ENCODE data around the gene PBX3.
"Not testable (repeated sequence)": the region's sequence is repeated elsewhere in the genome, so short reads cannot be mapped to it uniquely, and the experiment has no call there.

Gene PBX3

DNA sequence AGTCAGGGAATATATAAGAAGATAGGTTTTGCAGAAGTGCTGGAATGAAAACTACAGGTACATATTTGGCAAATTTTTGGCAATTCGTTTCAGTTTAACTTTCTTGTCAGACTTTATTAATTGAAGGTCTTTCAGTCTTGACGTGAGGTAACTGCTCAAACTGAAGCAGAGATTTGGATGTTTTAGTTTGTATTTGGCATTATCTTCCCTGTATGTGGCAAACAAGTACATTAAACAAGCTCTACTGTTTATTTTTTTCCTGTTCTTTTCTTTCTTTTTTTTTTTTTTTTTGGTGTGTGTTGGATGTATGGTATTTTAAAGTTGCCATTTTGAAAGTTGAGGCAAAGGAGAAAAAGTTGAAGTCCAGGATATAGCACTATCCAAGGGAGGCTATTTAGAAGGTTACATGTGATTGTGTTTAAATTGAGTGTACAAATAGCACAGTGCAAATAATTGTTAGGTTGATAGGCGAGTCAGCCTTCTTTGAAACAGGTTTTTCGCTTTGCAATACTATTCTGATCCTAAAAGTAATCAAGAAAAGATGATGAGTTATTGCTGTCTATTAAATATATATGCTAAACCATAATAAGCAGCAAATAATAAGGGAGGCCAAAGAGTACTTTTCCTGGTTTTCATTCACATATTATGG is 2.2 kb downstream of the PBX3 start:
- no peak for DNase-seq

DNA sequence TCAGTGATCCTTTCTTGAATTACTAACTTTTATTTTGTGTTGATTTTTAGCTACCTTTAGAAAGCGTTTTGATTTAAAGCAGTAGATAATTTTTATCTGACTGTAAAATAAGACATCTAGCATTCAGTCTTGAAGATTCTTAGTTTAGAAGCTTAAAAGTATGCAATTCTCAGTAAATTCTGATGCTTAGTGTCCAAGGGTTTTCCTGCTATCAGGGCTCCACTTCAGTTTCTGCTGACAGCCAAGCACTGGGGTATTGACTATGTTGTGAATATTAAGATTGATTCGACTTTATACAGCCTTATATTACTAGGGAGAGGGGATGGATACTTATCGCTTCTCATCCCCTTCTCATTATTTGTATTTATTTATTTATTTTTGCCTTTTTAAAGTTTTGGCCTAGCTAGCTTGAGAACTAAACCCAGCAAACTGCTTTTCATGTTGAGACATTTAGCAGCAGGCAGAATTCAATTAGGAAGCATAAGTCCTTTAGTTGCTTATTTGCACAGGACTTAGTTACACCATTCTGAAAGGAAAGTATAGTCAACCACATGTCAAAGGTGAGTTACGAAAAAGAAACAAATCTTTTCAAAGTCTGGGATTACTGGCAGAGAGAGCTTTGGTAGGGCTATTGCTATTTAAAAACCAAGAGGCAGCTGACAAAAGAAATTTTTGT is 2.9 kb downstream of the PBX3 start:
- no peak for DNase-seq

GRCh38 chr9:125750627-125751011 is 3.4 kb downstream of the PBX3 start:
- DNase-seq, result no peak

- no peak for DNase-seq
These were observed 5.0 kb downstream of the PBX3 start for GRCh38 chr9:125752070-125752628.

GRCh38 chr9:125754096-125754495 is 6.9 kb downstream of the PBX3 start:
- DNase-seq, result no peak

- no peak for DNase-seq
These were observed 8.2 kb downstream of the PBX3 start for GRCh38 chr9:125755340-125755739.

- DNase-seq, result no peak
These were observed 9.3 kb downstream of the PBX3 start for GRCh38 chr9:125756518-125756917.

DNA sequence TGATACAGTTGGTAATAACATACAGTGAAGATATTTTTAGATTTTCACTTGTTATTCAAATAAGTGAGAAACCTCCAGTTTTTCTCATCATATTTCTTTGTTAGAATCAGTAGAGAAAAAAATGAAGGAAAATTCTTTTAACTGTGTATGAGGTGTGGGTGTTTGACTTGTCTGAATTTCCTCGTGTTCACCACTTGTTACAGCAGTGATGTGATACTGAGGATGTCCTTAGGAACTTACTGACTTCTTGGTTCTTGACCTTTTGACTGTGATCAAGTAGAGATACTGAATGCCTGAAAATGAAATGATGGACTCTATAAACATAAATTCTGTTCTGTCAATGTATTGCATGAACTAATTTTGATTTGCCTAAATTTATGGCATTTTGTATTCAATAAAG is 10.7 kb downstream of the PBX3 start:
- no peak for DNase-seq

DNA sequence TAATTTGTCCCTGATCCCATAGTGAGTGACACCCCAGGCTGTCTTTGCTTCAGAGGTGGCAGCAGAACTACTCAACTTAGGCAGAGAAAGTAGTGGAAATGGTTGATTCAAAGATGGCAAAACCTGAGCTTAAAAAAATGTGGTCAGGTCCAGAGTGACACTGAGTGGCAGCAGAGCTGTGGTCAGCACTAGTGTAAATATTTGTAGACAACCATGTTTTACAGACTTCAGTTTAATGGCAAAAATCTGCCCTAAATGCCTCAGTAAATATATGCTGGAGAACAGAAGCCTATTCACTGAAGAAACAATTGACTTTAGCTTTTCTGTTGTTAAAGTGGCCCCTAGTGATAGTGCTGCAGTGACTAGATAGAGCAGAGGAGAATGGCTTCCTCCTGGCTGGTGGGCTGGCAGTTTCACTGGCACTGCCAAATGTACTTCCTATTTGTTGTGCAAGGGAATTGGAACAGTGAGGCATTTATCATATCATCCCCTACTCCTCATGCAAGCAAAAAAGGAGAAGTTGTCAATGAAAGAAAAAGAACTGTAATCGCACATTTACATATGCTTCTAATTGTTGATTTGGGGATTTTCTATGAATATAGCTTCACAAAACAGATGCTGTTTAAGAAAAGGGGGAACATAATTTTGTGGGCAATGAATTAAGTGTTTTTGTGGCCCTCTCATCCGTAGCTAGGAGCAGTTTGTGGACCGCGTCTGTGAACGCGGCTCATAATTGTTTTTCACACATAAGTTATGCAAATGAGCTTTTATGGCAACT is 12.0 kb downstream of the PBX3 start:
- no peak for DNase-seq

- DNase-seq, result peak; percentile 37
These were observed 12.6 kb downstream of the PBX3 start for GRCh38 chr9:125759764-125760129.

- DNase-seq, result no peak
These were observed 13.4 kb downstream of the PBX3 start for GRCh38 chr9:125760537-125760936.

- no peak for DNase-seq
These were observed 14.7 kb downstream of the PBX3 start for GRCh38 chr9:125761676-125762450.

DNA sequence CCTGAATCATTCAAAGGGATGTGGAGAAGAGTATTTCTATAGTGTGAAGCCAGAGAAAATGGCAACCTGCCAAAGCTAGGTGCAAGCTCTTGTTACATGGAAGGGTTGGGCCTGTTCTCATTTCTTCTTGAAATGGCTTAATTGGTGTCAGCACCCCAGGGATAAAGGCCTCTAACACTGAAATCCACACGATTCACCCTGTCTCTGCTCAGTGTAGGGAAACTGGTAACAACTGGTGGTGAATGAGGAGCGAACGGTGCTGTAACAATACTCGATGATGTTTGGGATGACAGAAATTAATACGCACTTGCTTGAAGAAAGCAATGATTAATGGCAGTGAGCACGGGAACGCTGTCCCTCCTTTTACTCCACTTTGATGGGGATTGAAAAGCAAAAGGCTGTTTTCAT is 16.2 kb downstream of the PBX3 start:
- peak; percentile 96 for DNase-seq

DNA sequence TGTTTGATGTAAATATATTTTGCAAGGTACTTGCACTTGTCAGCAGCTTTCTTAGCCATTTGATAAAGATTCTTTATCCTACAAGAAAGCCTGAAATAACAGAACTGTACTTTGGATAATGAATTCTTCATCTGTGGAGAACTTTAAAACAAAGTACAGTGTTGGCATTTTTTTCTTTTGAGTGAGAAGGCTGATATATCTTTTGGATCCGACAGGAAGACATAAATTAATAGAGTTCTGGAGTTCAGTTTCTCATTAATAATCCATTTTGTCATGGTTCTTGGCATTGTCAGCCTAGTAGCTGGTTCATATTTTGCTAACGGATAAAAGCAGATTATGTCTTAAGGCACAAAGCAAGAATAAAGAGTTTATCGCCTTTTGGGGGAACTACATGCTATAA is 17.0 kb downstream of the PBX3 start:
- no peak for DNase-seq

DNA sequence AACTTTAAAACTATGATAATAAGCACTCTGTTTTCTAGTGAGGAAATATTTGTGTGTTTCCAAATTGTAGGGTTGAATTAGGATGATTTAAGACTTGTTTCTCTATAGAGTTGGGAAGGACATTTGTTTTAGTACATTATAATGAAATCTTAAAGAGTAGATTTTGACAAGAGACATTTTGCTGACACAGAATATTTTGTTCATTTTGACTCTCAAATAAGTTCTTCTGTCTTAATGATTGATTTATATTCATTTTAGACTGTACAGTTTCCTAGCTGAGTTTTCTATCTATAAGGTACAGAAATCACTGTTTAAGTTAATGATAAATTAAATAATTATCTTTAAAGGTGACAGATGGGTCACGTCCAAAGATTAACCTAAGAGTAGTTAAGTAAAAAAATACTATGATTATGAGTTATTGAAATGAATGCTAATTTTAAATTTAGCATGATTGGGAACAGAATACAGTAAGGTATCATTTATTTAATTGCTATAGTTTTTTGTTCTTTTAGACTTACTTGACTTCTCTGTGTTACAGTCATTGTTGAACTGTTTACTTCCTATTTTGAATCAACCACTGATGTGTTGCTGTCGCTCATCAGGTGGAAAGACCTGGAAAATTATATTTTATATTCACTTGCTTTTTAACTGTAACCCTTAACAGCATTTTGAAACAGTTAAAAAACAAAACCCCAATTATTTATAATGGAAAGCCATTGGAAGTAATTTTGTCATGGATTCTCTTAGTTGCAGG is 19.5 kb downstream of the PBX3 start:
- no peak for DNase-seq

DNA sequence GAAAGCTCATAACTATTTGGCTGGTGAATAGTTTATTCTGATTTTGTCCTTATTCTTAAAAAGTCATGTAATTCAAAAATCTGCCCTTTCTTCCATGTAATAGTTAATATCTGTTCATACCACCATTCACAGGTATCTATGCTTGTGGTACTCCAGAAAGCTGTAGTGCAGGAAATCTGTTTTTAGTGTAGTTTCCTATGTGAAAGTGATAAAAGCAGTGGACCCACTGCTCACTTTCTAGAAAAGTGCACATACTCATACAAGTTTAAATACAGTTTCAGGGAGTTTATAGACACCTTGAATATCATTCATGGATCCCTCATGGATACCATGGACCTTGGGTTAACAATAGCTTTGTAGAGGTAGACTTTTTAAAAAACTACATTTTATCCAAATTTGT is 20.2 kb downstream of the PBX3 start:
- DNase-seq, result no peak

GRCh38 chr9:125768803-125769202 is 21.6 kb downstream of the PBX3 start:
- DNase-seq, result no peak

- no peak for DNase-seq
These were observed 23.9 kb downstream of the PBX3 start for GRCh38 chr9:125771037-125771436.

DNA sequence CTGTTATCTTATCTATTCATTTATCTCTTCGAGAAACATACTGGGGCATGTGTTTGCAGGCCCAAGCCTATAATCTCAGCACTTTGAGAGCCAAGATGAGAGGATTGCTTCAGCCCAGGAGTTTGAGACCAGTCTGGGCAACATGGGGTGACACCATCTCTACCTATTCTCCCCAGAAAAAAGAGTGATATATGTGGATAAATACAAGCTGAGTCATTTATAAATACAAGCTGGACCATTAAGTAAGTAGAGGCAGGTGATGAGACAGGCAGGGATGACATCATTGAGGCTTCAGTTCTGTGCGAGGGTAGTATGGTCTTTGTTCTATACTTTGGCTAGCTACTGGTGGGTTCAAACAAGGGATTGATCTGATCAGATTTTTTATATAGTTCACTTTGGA is 25.6 kb downstream of the PBX3 start:
- no peak for DNase-seq

- no peak for DNase-seq
These were observed 26.9 kb downstream of the PBX3 start for GRCh38 chr9:125774106-125774505.

GRCh38 chr9:125776789-125777188 is 29.6 kb downstream of the PBX3 start:
- DNase-seq, result not testable (repeated sequence)

DNA sequence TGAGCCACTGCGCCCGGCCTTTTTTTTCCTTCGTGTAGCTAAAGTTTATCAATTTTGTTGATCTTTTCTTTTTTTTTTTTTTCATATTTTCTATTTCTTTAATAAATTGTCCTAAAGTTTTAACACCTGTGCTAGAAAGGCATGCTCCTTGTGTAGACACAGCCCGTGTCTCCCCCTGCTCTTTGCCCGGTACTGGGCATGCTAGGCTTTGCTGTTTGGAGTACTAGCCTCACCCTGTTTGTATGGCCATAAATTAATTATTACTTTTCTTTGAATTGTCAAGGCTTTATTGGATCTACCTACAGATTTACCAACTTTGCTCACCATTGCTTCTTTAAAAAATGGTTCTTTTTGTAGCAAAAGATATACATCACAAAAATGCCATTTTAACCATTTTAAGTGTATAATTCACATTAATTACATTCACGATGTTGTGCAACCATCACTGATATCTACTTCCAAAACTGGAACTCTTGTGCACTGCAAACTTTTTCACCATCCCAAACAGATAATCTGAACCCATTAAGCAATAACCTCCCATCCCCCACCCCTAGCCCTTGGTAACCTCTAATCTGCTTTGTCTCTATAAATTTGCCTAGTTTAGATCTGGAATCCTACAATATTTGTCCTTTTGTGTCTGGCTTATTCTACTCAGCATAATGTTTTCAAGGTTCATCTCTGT is 31.5 kb downstream of the PBX3 start:
- DNase-seq, result not testable (repeated sequence)

All from NCI-H2107 (cell line).